ENCODE measurements around the gene AIF1.
"Not testable (repeated sequence)": the region's sequence is repeated elsewhere in the genome, so short reads cannot be mapped to it uniquely, and the experiment has no call there.

The AIF1 gene

DNA sequence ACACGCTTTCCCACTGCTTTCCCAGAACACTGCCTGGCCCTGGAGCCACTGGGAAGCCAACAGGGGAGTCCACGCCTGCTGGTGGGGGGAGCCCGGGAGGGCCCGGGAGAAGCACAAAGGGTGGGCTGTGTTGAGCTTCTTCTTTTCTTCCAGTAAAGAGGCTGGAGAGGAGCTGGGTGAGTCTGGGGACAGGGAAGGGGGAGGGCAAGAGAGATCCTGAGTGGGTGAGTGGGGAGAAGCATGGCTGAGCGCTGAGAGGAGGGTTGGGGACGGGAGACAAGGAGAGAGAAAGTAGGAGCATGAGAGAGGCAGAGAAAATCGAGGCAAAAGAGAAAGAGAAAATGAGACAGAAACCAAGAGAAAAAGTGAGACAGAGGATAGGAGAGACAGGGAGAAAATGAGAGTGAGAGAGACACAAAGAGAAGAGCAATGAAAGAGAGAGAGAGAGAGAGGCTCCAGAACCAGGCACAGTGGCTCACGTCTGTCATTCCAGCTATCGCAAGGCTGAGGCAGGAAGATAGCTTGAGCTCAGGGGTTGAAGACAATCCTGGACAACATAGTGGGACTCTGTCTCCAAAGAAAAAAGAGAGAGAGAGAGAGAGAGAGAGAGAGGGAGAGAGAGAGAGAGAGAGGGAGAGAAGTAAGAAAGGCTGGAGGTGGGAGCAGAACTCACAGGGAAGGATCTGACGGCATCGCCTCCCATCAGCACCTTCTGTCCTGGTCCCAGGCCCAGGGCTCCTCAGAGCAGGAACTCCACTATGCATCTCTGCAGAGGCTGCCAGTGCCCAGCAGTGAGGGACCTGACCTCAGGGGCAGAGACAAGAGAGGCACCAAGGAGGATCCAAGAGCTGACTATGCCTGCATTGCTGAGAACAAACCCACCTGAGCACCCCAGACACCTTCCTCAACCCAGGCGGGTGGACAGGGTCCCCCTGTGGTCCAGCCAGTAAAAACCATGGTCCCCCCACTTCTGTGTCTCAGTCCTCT lies 26.9 kb upstream of the AIF1 start:
- H3F3A ChIP-seq (ENCODE audit: insufficient read depth, low read length): no peaks in the 10 kb centered on the region
- H3K79me2 ChIP-seq (ENCODE audit: low read length): no peaks in the 10 kb centered on the region
- no peak overlapping the region for H3K9ac ChIP-seq (ENCODE audit: low read length)
- no peaks in the 10 kb centered on the region for H3K36me3 ChIP-seq (replicated peaks; ENCODE audit: insufficient read depth, low read length)
- peaks cover 47% of the 10 kb centered on the region for H3K27me3 ChIP-seq (replicated peaks; ENCODE audit: insufficient read depth, low read length)
- no peak overlapping the region for H3K4me3 ChIP-seq (ENCODE audit: low read length)
- no peaks in the 10 kb centered on the region for H4K20me1 ChIP-seq (ENCODE audit: insufficient read depth, low read length)
- no peak overlapping the region for H2AFZ ChIP-seq (ENCODE audit: low read length)
- DNase-seq: no peak
- no peaks in the 10 kb centered on the region for H3K4me1 ChIP-seq (ENCODE audit: low read length)
- H3K9me2 ChIP-seq (replicated peaks; ENCODE audit: insufficient read depth, low read length): no peaks in the 10 kb centered on the region
- no peak for TF ChIP-seq EZH2 (optimal IDR thresholded peaks at IDR 0.05; ENCODE audit: low read depth, low read length)
- peak overlapping the region; percentile 67; the same call in 1 of the 2 replicates for H3K4me2 ChIP-seq (ENCODE audit: low read depth, low read length)
- H3K9me3 ChIP-seq (replicated peaks; ENCODE audit: insufficient read depth, low read length): no peaks in the 10 kb centered on the region
- H3K27ac ChIP-seq (ENCODE audit: low read length): no peak overlapping the region

DNA sequence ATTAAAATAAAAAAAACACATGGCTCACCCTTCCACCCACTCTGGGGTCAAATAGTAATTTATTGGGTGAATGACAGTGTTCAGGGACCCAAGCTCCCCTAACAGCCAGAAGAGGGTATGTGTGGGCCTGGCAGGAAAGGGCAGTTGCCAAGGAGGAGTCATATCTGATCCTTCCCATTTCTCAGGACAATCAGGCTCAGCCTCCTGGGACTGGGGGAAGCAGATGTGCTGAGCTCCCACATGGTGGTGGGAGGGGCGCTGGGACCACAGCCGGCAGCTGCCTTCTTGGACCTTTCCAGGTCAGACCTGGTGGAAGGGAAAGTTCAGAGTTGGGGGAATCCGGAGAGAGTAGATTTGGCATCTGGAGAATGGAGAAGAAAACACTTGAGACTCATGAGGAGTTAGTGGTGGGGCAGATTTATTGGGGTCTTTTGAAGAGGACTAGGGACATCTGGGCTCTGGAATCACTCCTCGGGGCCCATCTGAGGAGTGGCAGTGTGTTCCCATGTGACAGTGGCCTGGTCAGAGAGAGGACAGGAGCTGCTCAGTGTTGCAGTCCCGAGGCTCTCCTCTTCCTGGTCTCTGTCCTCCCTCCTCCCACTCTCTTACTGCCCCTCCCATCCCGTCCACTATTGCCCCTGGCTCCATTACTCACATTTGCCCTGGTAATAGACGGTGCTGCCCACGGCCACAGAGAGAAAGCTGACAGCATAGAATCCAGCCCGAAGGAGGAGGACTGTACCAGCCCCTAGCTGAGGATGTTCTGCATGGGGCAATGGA lies 26.0 kb upstream of the AIF1 start:
- Histone ChIP-seq H3K9me3 (replicated peaks; ENCODE audit: insufficient read depth, low read length) (no peaks in the 10 kb centered on the region), H4K20me1 (ENCODE audit: insufficient read depth, low read length) (no peaks in the 10 kb centered on the region), H2AFZ (ENCODE audit: low read length) (no peak overlapping the region), H3K4me2 (ENCODE audit: low read depth, low read length) (no peak overlapping the region), H3F3A (ENCODE audit: insufficient read depth, low read length) (no peaks in the 10 kb centered on the region), H3K36me3 (replicated peaks; ENCODE audit: insufficient read depth, low read length) (no peaks in the 10 kb centered on the region), H3K9me2 (replicated peaks; ENCODE audit: insufficient read depth, low read length) (no peaks in the 10 kb centered on the region), H3K27ac (ENCODE audit: low read length) (no peak overlapping the region), H3K4me1 (ENCODE audit: low read length) (no peaks in the 10 kb centered on the region), H3K79me2 (ENCODE audit: low read length) (no peaks in the 10 kb centered on the region), H3K9ac (ENCODE audit: low read length) (no peak overlapping the region), H3K27me3 (replicated peaks; ENCODE audit: insufficient read depth, low read length) (peaks cover 47% of the 10 kb centered on the region), H3K4me3 (ENCODE audit: low read length) (no peak overlapping the region)
- DNase-seq: no peak
- TF ChIP-seq, protein P1, sequence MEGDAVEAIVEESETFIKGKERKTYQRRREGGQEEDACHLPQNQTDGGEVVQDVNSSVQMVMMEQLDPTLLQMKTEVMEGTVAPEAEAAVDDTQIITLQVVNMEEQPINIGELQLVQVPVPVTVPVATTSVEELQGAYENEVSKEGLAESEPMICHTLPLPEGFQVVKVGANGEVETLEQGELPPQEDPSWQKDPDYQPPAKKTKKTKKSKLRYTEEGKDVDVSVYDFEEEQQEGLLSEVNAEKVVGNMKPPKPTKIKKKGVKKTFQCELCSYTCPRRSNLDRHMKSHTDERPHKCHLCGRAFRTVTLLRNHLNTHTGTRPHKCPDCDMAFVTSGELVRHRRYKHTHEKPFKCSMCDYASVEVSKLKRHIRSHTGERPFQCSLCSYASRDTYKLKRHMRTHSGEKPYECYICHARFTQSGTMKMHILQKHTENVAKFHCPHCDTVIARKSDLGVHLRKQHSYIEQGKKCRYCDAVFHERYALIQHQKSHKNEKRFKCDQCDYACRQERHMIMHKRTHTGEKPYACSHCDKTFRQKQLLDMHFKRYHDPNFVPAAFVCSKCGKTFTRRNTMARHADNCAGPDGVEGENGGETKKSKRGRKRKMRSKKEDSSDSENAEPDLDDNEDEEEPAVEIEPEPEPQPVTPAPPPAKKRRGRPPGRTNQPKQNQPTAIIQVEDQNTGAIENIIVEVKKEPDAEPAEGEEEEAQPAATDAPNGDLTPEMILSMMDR (IDR thresholded peaks at IDR 0.05; ENCODE audit: low read length): no peak
- TF ChIP-seq EZH2phosphoT487 (IDR thresholded peaks at IDR 0.05; ENCODE audit: low read length): no peak
- no peak for TF ChIP-seq EZH2 (optimal IDR thresholded peaks at IDR 0.05; ENCODE audit: low read depth, low read length)

DNA sequence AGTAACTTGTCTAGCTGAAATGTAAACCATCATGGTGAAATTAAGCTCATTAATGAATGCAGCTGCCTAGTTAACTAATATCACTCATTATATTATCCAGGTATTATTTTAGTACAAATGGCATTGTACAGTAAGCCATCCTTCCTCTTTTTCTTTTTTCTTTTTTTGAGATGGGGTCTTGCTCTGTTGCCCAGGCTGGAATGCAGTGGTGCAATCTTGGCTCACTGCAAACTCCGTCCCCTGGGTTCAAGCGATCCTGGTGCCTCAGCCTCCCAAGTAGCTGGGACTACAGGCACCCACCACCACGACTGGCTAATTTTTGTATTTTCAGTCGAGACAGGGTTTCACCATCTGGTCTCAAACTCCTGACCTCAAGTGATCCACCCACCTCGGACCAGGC lies 24.3 kb upstream of the AIF1 start:
- H3K4me2 ChIP-seq (ENCODE audit: low read depth, low read length); H3K4me1 ChIP-seq (ENCODE audit: low read length); H2AFZ ChIP-seq (ENCODE audit: low read length); H3K9me2 ChIP-seq (replicated peaks; ENCODE audit: insufficient read depth, low read length); H3K9me3 ChIP-seq (replicated peaks; ENCODE audit: insufficient read depth, low read length); H3K36me3 ChIP-seq (replicated peaks; ENCODE audit: insufficient read depth, low read length); H3K79me2 ChIP-seq (ENCODE audit: low read length); H3F3A ChIP-seq (ENCODE audit: insufficient read depth, low read length); H4K20me1 ChIP-seq (ENCODE audit: insufficient read depth, low read length); H3K27ac ChIP-seq (ENCODE audit: low read length); DNase-seq; H3K4me3 ChIP-seq (ENCODE audit: low read length); H3K9ac ChIP-seq (ENCODE audit: low read length): not testable (repeated sequence)
- peaks cover 45% of the 10 kb centered on the region for H3K27me3 ChIP-seq (replicated peaks; ENCODE audit: insufficient read depth, low read length)

DNA sequence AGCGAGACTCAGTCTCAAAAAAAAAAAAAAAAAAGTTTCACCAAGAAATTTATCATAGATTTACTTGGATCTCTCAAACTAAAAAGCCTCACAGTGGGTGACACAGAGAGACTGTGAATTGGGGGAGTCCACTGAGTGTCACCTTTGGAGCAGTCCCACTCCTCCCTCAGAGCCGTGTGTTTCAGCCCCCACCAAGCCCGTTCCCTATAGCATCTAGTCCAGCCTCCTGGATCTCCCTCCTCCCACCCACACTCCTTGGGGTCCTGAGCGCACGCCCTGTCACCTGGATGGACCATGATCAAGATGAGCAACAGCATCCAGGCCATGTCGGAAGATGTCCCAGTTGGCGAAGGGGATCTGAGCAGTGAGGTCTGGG lies 22.6 kb upstream of the AIF1 start:
- Histone ChIP-seq H3K79me2 (ENCODE audit: low read length) (no peaks in the 10 kb centered on the region), H3F3A (ENCODE audit: insufficient read depth, low read length) (no peaks in the 10 kb centered on the region), H3K4me3 (ENCODE audit: low read length) (no peak overlapping the region), H3K4me1 (ENCODE audit: low read length) (no peaks in the 10 kb centered on the region), H3K4me2 (ENCODE audit: low read depth, low read length) (no peak overlapping the region), H4K20me1 (ENCODE audit: insufficient read depth, low read length) (no peaks in the 10 kb centered on the region), H2AFZ (ENCODE audit: low read length) (no peak overlapping the region), H3K36me3 (replicated peaks; ENCODE audit: insufficient read depth, low read length) (no peaks in the 10 kb centered on the region), H3K9me3 (replicated peaks; ENCODE audit: insufficient read depth, low read length) (no peaks in the 10 kb centered on the region), H3K27ac (ENCODE audit: low read length) (no peak overlapping the region), H3K9me2 (replicated peaks; ENCODE audit: insufficient read depth, low read length) (no peaks in the 10 kb centered on the region), H3K9ac (ENCODE audit: low read length) (no peak overlapping the region), H3K27me3 (replicated peaks; ENCODE audit: insufficient read depth, low read length) (peaks cover 28% of the 10 kb centered on the region)
- DNase-seq: no peak
- TF ChIP-seq EZH2 (optimal IDR thresholded peaks at IDR 0.05; ENCODE audit: low read depth, low read length) (no peak), EZH2phosphoT487 (IDR thresholded peaks at IDR 0.05; ENCODE audit: low read length) (no peak)
- TF ChIP-seq, protein P1 (IDR thresholded peaks at IDR 0.05; ENCODE audit: low read length): no peak

Data from MM.1S (cell line).